Large intestine (tissue), 3 donors: ENCODE measurements around the gene PTTG2. TPM values are rescaled to one million over a fixed set of nuclear protein-coding genes. Genes with fewer than 3 reads are reported as not detected.

Experiments
- DNase-seq, 2 donors: peaks; one replicate each; pipeline versions ENCODE4 v3.0.0 to v3.0.0-alpha.2; 2013
- H3K27ac ChIP-seq: one replicate; pipeline ENCODE4 v1.5.1; 2013; ENCODE audit warnings: low read length
- H3K27me3 ChIP-seq: 2 replicates; pipeline ENCODE4 v1.6.1; 2013; ENCODE audit warnings: low read length; ENCODE audit not compliant: control insufficient read depth, insufficient read depth
- H3K36me3 ChIP-seq: 2 replicates; pipeline ENCODE4 v1.6.1; 2013; ENCODE audit warnings: low read length; ENCODE audit not compliant: control insufficient read depth, insufficient read depth
- H3K4me1 ChIP-seq: one replicate; pipeline ENCODE4 v1.6.1; 2013; ENCODE audit warnings: low read length; ENCODE audit not compliant: control insufficient read depth, insufficient read depth
- H3K4me3 ChIP-seq: one replicate; pipeline ENCODE4 v1.5.1; 2013; ENCODE audit warnings: low read length
- H3K9me3 ChIP-seq: one replicate; pipeline ENCODE4 v1.6.1; 2013; ENCODE audit warnings: mild to moderate bottlenecking, low read depth, low read length, moderate library complexity; ENCODE audit not compliant: control insufficient read depth
- WGBS: methylation state at CpG from one replicate; pipeline ENCODE4 v1.1.5; 2013; ENCODE audit warnings: low lambda C conversion rate; ENCODE audit not compliant: insufficient coverage; 5-methylcytosine and 5-hydroxymethylcytosine counted together
- polyA plus RNA-seq: library from polyadenylated mRNA; unstranded; fragments of 120-200 nt; gene quantifications from one replicate; pipeline ENCODE4 v1.2.1, GENCODE V29; 2013

Gene PTTG2
- polyA plus RNA-seq, 1 donor = 0.07 TPM

DNA sequence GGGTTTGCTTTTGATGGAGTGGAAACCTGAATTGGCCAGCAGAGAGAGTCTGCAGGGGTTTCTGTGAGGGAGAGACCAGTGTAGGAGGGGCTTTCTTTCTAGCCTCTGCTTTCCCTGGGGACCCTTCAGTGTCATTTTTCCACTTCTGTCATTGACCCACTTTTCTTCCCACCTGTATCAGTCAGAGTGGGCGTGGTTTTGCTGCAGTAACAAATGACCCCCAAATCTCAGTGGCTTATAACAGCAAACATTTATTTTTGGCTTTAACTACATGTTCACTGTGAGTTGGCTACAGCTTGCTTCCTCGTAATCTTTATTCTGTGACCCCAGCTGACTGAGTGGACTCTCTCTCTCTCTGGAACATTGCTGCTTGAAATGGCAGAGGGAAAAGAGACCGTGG, 25.6 kb upstream of the PTTG2 start:
- Histone ChIP-seq H3K4me3 (no peak overlapping the region), H3K27ac (no peak overlapping the region), H3K4me1 (no peaks in the 10 kb centered on the region), H3K36me3 (no peaks in the 10 kb centered on the region), H3K9me3 (no peaks in the 10 kb centered on the region), H3K27me3 (no peaks in the 10 kb centered on the region)
- no peak for DNase-seq
- WGBS = no CpG with 5 or more reads among the region's 3 CpGs

DNA sequence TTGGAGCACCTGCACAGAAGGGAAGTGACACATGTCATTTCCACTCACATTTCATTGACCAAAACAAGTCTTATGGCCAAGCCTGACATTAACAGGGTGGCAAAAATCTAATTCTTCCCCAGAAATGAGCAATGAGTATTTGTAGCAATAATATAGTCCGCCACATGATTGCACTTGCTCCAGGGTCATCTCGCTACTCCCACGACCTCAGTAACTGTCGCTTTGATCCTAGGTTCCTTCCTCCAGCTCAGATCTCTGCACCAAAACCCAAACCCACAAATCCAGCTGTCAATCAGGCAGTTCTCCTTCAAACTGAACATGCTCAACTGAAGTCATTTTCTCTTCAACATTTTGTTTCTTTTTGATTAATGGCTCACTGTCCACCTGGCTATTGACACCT, 25.2 kb upstream of the PTTG2 start:
- H3K27me3 ChIP-seq = no peaks in the 10 kb centered on the region
- no peak overlapping the region for H3K4me3 ChIP-seq
- no peak overlapping the region for H3K27ac ChIP-seq
- no peaks in the 10 kb centered on the region for H3K9me3 ChIP-seq
- no peaks in the 10 kb centered on the region for H3K36me3 ChIP-seq
- H3K4me1 ChIP-seq = no peaks in the 10 kb centered on the region
- WGBS = 67% methylated on average over 3 of the region's 4 CpGs
- DNase-seq = no peak

DNA sequence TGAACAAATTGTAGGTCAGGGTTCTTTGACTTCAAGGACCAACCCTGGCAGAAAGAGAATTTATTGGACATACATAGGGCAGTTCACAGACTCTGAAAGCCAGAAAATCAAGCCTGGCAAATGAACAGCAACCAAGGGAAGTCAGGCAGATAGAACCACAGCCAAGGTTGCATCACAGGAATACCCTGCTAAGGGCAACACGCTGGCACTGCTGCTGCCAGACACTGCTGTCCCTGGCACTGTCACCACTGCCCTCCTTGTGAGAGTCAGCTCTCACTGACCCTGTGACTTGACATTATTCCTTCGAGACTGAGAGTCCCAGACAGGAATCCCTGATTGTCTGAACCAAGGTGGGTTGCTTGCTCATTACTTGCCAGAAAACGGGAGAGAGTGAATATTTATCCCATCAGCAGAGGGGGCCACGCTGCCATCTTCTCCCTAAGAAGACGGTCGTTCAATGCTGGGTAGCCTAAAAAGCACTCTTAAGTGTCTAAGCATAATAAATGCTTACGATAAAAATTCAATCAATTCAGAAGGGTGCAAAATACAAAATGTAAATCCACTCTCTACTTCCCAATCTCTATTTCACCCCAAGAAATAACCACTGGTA, 23.2 kb upstream of the PTTG2 start:
- H3K9me3 ChIP-seq = no peaks in the 10 kb centered on the region
- WGBS = no CpG with 5 or more reads among the region's 7 CpGs

DNA sequence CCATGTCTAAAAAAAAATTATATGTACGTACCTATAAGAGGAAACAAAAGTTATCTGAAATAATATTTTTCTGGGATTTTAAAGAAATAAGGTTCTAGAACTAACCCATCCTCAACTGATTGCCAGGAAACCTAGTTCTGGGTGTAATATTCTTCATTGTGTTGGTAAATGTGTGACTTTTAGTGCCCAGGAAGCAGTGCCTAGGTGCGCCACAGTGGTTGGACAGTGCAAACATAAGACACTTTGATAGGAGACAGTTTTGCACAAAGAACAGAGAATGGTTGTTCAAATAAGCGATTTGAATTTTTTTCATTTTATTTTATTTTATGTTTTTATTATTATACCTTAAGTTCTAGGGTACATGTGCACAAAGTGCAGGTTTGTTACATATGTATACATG, 22.0 kb upstream of the PTTG2 start:
- no peak overlapping the region for H3K27ac ChIP-seq
- H3K27me3 ChIP-seq = no peaks in the 10 kb centered on the region
- no peak for DNase-seq
- no peaks in the 10 kb centered on the region for H3K36me3 ChIP-seq
- no peaks in the 10 kb centered on the region for H3K9me3 ChIP-seq
- H3K4me1 ChIP-seq = no peaks in the 10 kb centered on the region
- no peak overlapping the region for H3K4me3 ChIP-seq
- WGBS = 83% methylated on average over 1 of the region's 3 CpGs

More for the DNA sequence above, 23.2 kb upstream of the PTTG2 start:
- no peak for DNase-seq
- H3K36me3 ChIP-seq = no peaks in the 10 kb centered on the region
- no peak overlapping the region for H3K4me3 ChIP-seq
- H3K27ac ChIP-seq = no peak overlapping the region
- no peaks in the 10 kb centered on the region for H3K27me3 ChIP-seq
- no peaks in the 10 kb centered on the region for H3K4me1 ChIP-seq

DNA sequence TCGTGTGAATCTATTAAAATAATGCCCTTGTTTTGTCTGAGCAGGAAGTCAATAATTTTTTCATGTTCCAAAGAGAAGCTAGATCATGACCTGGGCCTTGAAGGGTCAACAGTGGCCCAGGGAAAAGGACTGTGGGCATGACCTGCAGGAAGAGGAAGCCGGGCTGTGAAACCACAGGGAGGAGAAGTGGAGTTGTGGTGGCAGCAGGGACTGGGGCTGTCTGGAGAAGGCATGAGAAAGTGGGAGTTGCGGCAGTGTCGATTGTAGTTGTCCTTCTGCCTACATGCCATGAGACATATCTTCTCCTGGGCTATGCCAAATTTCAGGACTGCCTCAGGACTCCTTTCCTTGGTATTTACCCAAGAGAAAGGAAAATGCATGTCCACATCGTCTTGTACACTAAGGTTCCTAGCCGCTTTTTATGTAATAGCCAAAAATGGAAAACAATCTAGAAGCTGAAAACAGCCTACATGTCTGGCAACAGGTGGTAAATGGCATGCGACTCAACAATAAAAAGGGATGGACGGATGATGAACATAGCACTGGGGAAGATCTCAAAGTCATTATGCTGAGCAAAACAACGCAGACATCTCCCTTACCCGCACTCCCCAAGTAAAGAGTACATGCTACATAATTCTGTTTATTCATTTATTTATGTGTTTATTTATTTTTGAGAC, 13.6 kb upstream of the PTTG2 start:
- H3K36me3 ChIP-seq = no peaks in the 10 kb centered on the region
- WGBS = 100% methylated on average over 1 of the region's 10 CpGs
- no peaks in the 10 kb centered on the region for H3K27me3 ChIP-seq
- H3K27ac ChIP-seq = no peak overlapping the region
- no peak for DNase-seq
- no peaks in the 10 kb centered on the region for H3K4me1 ChIP-seq
- H3K4me3 ChIP-seq = no peak overlapping the region
- no peaks in the 10 kb centered on the region for H3K9me3 ChIP-seq

DNA sequence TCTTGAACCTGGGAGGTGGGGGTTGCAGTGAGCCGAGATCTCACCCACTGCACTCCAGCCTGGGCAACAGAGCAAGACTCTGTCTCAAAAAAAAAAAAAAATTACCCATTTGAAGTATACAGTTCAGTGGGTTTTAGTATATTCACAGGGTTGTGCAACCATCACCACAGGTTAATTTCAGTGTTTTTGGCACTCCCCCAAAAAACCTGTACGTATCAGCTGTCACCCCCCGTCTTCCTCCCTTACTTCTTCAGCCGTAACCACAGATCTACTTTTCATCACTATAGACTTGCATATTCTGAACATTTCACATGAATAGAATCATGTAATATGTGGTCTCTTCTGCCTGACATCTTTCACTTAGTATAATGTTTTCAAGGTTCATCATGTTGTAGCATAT, 11.7 kb upstream of the PTTG2 start:
- no peaks in the 10 kb centered on the region for H3K36me3 ChIP-seq
- DNase-seq = no peak
- no peaks in the 10 kb centered on the region for H3K27me3 ChIP-seq
- no peaks in the 10 kb centered on the region for H3K9me3 ChIP-seq
- no peak overlapping the region for H3K27ac ChIP-seq
- H3K4me3 ChIP-seq = no peak overlapping the region
- WGBS = 100% methylated on average over 1 of the region's 4 CpGs
- no peaks in the 10 kb centered on the region for H3K4me1 ChIP-seq

DNA sequence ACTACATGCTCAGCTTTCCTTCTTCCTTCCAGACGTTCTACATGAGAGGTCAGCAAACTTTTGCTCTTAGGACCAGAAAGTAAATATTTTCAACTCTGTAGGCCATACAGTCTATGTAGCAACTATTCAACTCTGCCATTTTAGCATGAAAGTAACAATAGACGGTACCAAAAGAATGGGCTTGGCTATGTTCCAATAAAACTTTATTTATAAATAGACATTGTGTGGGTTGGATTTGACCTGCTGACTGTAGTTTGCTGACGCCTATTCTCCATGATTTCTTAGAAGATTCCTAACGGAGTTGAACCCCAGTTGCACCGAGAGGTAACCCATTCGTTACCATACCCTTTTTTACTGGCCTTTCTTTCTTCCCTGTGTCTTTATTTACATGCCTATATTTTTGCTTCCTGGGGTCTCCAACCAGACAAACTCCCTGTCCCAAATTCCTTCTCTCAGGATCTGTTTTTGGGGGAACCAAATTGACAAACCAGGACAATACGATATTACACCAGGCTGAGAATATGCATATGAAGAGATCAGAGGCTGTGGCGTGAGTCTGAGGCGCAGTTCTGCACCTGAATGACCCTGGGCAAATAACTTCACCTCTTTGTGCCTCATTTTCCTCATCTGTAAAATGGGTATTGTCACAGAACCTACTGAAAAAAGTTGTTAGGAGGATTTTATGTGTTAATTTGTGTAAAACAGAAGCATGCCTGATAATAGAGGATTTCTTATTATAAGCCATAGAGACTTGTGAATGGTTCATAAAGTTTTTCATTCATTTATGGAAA, 10.4 kb upstream of the PTTG2 start:
- Histone ChIP-seq H3K27ac (no peak overlapping the region), H3K27me3 (no peaks in the 10 kb centered on the region), H3K9me3 (no peaks in the 10 kb centered on the region), H3K4me3 (no peak overlapping the region), H3K4me1 (no peaks in the 10 kb centered on the region), H3K36me3 (no peaks in the 10 kb centered on the region)
- no peak for DNase-seq
- 100% methylated on average over 1 of the region's 9 CpGs for WGBS

DNA sequence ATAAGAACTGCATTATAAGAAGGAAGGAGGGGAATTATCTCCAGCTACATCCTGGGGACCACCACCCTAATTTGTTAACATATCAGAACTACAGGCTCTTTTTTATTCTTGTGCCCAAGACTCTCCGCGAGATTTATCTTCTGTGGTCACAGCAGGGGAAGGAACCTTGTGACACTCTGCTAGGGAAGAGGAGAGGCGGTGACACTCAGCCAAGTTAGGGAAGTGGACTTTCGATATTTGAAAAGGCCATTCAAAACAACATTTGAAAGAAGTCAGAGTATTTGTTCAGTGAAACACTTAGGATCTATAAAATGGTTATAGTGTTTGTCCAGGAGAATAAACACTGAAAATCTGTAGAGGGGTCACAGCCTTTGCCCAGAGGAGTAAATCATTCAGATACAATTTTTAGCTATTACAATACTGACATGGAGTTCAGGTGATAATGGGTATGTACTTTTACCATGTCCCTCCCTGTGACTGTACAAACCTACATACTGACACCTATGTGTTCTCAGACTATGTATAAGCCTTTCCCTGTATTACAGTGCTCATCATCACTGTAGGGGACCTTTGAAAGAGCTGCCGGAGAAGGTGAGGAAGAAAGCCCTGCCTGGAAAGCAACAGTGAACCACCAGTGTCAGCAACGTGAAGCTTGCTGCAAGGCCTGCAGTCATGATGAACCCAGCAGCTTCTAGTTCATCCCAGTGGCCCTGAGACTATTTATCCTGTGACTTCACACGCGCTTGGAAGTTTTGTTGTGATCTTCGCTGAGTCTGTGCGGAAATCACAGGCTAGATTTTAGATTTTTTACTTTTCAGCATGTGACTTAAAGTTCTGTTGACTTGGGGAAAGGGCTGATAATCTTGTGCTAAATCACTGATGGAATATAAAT, 8.5 kb upstream of the PTTG2 start:
- Histone ChIP-seq H3K4me1 (no peaks in the 10 kb centered on the region), H3K9me3 (no peaks in the 10 kb centered on the region), H3K27me3 (no peaks in the 10 kb centered on the region), H3K4me3 (no peak overlapping the region), H3K36me3 (no peaks in the 10 kb centered on the region), H3K27ac (no peak overlapping the region)
- no peak for DNase-seq
- WGBS = 0% methylated on average over 1 of the region's 10 CpGs

DNA sequence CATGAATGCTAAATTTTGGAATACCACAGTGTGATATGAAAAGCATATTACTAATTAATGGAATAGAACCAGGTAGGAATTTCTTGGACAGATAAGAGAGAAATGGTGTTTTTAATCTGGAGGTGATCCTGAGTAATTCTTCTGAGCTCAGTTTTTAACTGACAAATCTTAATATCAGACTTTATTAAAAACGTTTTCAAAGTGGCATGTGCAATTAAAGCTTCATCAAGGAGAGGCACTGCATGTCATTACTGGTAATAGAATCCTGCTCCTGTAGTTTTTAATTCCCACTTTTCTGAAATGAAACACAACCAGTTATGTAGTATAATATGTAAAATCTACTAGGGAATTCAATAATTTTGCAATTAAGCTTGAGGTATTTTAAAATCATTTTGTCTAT, 7.0 kb upstream of the PTTG2 start:
- WGBS = 60% methylated on average over 1 of the region's 1 CpG
- Histone ChIP-seq H3K4me3 (no peak overlapping the region), H3K27ac (no peak overlapping the region), H3K9me3 (no peaks in the 10 kb centered on the region), H3K36me3 (no peaks in the 10 kb centered on the region), H3K27me3 (no peaks in the 10 kb centered on the region), H3K4me1 (no peaks in the 10 kb centered on the region)
- DNase-seq = no peak
